Measurements from ENCODE around the gene CDH5. TPM values are rescaled to one million over a fixed set of nuclear protein-coding genes. Genes with fewer than 3 reads are reported as not detected.
"Not testable (repeated sequence)": the region's sequence is repeated elsewhere in the genome, so short reads cannot be mapped to it uniquely, and the experiment has no call there.

CDH5 gene
- total RNA-seq, 1 donor from 2014 or later: 38.3 TPM

DNA sequence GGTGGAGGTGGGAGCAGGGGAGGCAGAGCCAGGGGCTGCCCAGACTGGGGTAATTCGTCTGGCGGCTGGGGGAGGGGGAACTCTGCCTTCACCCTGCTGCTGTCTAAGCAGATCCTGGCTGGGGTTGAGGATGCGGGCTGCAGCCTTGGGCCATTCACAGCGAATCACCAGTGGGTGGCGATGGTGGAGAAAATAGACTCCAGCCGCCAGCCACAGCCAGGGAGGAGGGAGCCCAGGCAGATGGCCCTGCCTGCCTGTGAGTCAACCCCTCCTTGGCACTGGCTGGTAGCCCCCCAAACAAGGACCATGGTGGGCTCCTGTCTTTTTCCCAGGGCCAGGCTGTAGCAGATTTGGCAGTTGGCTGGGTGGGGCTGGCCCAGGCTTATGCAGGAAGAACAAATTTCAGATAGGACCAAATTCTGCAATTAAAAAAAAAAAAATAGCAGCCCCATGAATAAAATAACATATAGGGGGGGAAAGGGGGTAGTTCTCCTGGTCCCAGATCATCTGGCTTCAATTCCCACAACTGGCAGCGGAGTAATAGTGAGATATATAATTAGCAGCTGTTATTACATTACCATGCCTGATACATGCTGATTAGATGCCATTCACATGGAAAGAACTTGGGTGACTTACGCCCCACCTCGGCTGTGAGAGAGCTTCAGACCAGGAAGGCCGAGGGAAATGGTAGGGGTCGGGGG, 41.5 kb upstream of the CDH5 start:
- TF ChIP-seq POLR2AphosphoS5 (IDR thresholded peaks at IDR 0.05; ENCODE audit: insufficient read depth in 1 of 2, low read depth in 1 of 2): no peak
- TF ChIP-seq, protein P1, sequence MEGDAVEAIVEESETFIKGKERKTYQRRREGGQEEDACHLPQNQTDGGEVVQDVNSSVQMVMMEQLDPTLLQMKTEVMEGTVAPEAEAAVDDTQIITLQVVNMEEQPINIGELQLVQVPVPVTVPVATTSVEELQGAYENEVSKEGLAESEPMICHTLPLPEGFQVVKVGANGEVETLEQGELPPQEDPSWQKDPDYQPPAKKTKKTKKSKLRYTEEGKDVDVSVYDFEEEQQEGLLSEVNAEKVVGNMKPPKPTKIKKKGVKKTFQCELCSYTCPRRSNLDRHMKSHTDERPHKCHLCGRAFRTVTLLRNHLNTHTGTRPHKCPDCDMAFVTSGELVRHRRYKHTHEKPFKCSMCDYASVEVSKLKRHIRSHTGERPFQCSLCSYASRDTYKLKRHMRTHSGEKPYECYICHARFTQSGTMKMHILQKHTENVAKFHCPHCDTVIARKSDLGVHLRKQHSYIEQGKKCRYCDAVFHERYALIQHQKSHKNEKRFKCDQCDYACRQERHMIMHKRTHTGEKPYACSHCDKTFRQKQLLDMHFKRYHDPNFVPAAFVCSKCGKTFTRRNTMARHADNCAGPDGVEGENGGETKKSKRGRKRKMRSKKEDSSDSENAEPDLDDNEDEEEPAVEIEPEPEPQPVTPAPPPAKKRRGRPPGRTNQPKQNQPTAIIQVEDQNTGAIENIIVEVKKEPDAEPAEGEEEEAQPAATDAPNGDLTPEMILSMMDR (IDR thresholded peaks at IDR 0.05): no peak
- TF ChIP-seq POLR2A (IDR thresholded peaks at IDR 0.05): no peak
- Histone ChIP-seq H3K4me1 (no peaks in the 10 kb centered on the region), H3K9me3 (no peaks in the 10 kb centered on the region), H3K27ac (no peak overlapping the region), H3K27me3 (no peaks in the 10 kb centered on the region), H3K36me3 (no peaks in the 10 kb centered on the region), H3K4me3 (no peak overlapping the region)
- DNase-seq (ENCODE audit: extremely low spot score in 2 of 2): no peak
- intact Hi-C loops (cut with DNase I): no loop called here

DNA sequence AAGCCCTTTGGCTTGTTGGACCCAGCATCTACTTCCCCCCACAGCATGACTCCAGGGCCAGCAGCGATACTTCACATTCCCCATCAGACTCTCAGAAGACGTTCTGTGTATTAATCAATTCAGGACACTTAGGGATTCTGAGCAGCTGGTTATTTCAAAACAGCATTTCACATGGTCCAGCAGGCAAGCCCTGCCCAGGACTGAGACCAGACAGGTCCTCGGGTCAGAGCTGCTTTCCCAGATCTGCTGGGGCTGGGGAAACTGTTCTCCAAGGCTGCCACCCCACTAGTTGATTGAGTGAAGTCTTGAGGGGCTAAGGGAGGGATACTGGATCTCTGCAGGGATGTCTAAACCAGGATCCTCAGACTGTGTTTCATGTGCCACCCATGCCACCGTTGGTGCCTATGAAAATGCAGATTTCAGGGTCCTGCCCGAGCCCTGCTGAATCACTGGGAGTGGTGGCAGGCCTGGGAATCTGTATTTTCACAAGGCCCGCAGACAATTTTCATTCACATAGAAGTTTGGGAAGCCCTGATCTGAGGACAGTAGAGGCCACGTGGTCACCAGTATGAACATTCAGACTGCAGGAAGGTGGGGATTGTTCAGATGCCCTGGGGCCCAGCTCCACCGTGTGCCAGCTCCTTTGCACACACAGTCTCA, 40.6 kb upstream of the CDH5 start:
- H3K27me3 ChIP-seq: no peaks in the 10 kb centered on the region
- DNase-seq (ENCODE audit: extremely low spot score in 2 of 2): no peak
- no peaks in the 10 kb centered on the region for H3K36me3 ChIP-seq
- intact Hi-C loops (cut with DNase I): no loop called here
- H3K9me3 ChIP-seq: no peaks in the 10 kb centered on the region
- no peak for TF ChIP-seq POLR2A (IDR thresholded peaks at IDR 0.05)
- no peak for TF ChIP-seq POLR2AphosphoS5 (IDR thresholded peaks at IDR 0.05; ENCODE audit: insufficient read depth in 1 of 2, low read depth in 1 of 2)
- TF ChIP-seq, protein P1 (IDR thresholded peaks at IDR 0.05): no peak
- H3K4me3 ChIP-seq: no peak overlapping the region
- H3K27ac ChIP-seq: no peak overlapping the region
- no peaks in the 10 kb centered on the region for H3K4me1 ChIP-seq

DNA sequence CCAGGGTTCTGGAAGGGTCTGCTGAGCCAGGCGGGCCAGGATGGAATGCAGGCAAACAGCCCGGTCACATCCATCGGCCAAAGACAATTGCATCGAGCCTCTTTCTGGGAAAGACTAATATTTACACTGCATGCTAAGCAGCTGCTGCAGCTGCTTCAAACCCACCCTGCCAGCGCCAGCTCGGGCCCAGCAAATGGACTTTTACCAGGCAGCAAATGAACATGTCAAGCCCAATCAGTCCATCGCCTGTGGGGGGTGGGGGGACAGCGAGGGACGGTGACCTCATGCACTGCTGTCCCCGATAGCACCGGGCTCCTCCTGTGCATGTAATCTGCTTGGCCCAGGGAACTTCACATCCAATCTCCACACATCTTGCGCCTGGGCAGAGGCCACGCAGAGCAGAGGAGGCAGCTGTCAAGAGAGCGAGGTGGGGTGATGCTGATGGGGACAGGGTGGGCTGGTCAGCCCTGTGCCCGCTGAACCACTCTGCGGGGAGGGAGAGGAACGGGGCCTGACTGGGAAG, 39.4 kb upstream of the CDH5 start:
- TF ChIP-seq, protein P1 (IDR thresholded peaks at IDR 0.05): no peak
- TF ChIP-seq POLR2A (IDR thresholded peaks at IDR 0.05) (no peak), POLR2AphosphoS5 (IDR thresholded peaks at IDR 0.05; ENCODE audit: insufficient read depth in 1 of 2, low read depth in 1 of 2) (no peak)
- no peak for DNase-seq (ENCODE audit: extremely low spot score in 2 of 2)
- Histone ChIP-seq H3K4me1 (no peaks in the 10 kb centered on the region), H3K9me3 (no peaks in the 10 kb centered on the region), H3K36me3 (no peaks in the 10 kb centered on the region), H3K27ac (no peak overlapping the region), H3K4me3 (no peak overlapping the region), H3K27me3 (no peaks in the 10 kb centered on the region)
- intact Hi-C loops (cut with DNase I): no loop called here

DNA sequence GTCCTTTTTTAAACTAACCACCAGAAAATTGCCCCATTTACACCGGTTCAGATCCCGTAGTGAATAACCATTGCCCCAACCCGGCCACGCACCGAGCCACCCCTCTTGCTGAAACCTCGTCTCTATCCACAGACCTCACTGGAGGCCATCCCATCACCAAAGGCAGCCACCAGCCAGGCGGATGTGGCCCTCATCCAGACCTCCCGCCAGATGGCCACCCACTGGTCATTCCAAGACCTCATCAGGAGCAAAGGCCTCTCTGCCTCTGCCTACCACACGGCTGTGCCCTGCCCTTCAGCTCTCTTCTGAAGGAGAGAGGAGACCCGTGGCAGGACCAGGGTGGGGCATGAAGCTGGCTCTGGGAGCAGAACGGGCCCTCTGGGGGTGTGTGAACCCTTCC, 38.2 kb upstream of the CDH5 start:
- no peaks in the 10 kb centered on the region for H3K27me3 ChIP-seq
- intact Hi-C loops (cut with DNase I): no loop called here
- no peaks in the 10 kb centered on the region for H3K36me3 ChIP-seq
- H3K4me1 ChIP-seq: no peaks in the 10 kb centered on the region
- no peaks in the 10 kb centered on the region for H3K9me3 ChIP-seq
- H3K27ac ChIP-seq: no peak overlapping the region
- no peak overlapping the region for H3K4me3 ChIP-seq
- TF ChIP-seq POLR2A (IDR thresholded peaks at IDR 0.05): no peak
- TF ChIP-seq, protein P1 (IDR thresholded peaks at IDR 0.05): no peak
- no peak for DNase-seq (ENCODE audit: extremely low spot score in 2 of 2)

DNA sequence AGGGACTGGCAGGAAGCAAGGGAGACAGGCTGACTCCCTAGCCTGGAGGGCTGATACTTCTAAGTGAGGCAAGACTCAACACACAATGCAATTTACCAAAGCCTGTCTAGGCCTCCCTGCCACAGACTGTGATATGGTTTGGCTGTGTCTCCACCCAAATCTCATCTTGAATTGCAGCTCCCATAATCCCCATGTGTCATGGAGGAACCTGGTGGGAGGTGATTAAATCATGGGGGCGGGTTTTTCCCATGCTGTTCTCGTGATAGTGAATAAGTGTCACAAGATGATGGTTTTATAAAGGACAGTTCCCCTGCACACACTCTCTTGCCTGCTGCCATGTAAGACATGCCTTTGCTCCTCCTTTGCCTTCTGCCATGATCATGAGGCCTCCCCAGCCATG, 35.0 kb upstream of the CDH5 start:
- H3K9me3 ChIP-seq; DNase-seq (ENCODE audit: extremely low spot score in 2 of 2); H3K4me3 ChIP-seq; H3K36me3 ChIP-seq; H3K4me1 ChIP-seq; intact Hi-C loops (cut with DNase I); H3K27ac ChIP-seq; H3K27me3 ChIP-seq: not testable (repeated sequence)

All from vagina (tissue), 2 donors.